ENCODE results near the gene HOXD13.

Gene HOXD13

DNA sequence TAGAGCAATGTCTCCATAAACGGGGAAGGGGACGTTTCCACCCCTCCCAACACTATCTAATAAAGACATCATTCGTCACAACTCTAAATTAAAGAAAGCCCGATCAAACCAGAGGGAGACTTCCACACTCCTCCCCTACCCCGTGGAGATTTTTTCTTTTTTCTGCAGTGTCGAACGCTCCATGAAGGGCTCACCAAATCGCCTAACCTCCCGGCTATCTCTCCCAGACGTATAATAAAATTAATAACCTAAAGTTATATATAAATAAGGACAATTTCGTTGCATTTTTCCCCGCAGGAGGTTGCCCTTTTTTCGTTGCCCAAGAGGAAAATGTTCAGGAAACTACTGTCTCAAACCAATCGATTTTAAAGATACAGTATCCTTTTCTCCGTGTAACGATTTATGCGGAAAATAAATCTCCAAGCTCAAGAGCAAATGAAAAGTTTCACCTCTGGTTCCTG is 11.1 kb upstream of the HOXD13 start:
- no peak for DNase-seq

DNA sequence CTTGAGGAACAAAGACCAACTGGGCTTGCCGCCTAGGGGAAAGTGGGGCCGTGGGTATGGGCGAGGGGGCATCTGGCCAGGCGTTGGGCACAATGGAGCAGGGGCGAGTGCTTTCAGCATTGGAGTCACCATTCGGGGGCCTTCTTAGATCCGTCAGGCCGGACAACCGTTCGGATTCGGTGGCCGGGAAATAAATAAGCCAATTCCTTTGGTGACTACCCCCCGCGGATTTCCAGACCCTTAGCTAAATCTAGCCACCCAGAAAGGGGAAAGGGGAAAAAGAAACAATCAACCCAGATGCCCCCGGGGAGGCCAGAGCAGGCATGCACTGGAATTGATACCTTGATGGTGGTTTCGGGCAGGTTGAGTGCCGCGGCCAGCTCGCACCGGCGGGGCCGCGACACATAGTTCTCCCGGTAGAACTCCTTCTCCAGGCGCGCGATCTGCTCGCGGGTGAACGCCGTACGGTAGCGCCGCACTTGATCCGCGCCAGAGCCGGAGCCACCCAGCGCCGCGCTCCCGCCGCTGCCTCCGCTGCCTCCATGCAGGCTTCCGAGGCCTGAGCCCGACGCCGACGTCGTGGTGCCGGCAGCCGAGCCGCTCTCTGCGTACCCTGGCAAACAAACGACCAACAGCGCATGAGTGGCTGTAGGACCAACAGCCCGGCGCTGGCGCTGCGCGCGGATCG is 10.5 kb upstream of the HOXD13 start:
- no peak for DNase-seq

DNA sequence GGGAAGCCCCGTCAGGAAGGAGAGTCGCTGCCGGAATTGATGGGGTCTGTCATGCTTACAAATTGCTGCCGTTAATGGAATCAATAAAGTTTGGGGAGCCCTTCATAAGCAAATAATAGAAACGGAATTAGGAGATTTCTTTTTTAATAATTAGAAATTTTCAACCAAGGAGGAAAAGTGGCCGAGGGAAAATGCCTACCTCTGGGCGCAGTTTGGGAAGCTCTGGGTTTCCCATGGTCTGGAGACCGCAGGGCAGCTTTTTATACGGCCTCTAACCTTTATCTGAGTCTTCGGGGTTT is 10.0 kb upstream of the HOXD13 start:
- DNase-seq, result no peak

DNA sequence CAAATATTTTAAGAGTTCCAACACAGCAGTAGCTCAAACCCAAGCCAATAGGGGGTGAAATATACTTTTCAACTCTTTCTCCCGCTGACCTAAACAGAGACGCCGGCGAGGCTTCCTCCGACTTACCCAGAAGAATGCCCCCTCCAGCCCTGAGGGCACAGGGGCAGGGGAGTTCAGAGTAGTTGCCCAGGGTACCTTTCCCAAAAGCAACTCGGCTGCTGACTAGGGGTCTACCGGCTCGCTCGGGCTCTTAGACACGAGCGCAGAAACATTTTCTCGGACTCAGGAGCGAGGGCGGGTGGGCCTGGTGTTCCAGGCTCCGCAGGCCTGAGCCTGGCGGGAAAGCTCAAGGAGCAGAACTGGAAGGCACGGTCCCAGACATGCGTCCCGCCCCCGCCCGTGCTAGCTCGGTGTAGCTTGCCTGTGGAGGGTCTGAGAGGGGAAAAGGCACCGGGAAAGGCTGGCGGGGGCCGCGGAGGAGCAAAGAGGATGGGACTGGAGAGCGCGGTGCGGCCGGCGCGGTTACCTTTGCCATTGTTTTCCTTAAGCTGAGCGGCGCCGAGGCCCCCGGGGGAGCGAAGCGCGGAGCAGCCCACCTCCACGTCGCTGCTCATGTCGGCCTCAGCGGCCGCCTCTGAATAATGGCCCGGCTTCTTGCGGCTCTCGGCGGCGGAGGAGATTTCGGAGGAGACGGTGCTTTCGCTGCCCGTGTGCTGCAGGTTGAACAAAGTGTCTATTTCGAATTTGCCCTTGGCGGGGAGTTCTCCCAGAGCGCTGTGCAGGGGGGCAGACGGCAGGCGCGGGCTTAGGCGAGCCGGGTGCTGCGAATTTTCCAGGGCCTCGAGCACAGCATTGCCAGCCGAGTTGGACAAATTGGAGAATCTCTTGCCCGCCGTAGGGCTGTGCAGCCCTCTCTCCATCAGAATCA is 9.4 kb upstream of the HOXD13 start:
- no peak for DNase-seq

DNA sequence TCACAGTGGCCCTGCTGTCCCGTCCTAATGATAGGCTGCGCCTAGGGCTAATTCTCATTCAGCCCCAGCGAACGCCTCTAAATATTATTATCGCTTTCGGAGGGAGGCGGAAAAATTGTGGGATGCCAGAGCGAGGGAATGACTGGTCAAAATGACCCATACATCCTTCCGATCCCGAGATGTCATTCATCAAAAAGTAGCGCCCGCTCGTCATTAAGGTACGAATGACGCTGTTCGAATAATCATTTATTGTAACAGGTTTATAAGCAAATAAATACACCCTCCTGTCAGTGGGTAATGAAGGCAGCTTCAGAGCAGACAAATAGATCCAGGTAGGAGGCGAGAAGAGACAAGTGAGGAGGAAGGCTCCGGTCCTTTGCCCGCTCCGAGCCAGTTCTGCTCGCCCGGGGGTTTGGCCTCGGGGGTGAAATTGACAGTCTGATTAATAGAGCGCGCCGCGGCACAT is 8.7 kb upstream of the HOXD13 start, which contains the start of gene EVX2:
TSS of gene EVX2 (minus strand) at position 167 of the 466 bp plus-strand sequence. CDS start 186 bp downstream, outside the sequence.
- no peak for DNase-seq

DNA sequence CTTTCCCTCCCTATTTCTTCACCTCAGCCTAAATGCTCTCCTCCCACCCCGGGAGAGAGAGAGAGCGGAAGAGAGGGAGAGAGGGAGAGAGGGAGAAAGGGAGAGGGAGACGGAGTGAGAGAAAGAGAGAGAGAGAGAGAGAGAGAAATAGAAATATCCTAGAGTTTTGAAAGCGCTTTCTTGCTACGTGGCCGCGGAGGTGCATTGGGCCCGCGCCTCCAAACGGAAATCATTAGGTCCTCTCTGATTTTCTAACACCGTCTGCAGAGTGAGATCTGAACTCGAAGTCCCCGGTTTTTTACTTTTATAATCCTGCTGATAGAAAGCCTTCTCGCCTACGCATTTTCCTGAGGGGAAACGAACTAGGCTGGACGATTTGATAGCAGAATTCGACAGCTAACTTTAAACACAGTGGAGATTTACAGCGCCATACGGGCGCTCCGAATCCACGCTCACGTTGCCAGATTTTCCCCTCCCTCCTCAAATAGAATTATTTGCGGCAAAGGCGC is 7.9 kb upstream of the HOXD13 start:
- no peak for DNase-seq

DNA sequence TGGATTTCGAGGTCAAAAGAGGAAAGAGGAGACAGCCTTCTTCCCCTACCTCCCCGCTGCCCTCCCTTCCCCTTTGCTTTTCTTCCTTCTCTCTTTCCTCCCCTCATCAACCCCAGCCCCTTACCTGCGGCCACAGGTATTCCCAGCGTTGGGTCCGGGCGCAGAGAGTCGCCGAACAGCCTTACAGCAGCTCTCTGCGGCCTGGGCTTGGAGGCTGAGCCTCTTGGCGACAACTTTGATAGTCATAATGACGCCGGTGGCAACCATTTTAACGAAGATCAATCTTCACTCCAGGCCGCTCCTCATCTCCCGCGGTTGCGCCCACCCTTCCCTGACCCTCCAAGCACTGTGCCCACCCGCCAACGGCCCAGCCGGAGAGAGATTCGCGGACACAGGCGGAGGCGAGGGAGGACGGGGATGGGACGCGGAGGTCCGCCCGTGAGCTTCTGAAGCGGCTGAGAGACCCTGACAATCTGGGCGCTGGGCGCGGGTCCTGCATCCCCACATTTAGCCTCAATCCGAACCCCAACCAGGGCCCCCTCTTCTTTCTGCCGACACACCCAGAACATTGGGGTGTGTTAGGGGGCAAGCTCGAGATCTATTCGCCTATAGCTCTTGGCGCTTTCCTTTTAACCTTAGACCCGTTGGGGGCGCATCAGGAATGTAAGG is 7.3 kb upstream of the HOXD13 start:
- DNase-seq, result no peak

DNA sequence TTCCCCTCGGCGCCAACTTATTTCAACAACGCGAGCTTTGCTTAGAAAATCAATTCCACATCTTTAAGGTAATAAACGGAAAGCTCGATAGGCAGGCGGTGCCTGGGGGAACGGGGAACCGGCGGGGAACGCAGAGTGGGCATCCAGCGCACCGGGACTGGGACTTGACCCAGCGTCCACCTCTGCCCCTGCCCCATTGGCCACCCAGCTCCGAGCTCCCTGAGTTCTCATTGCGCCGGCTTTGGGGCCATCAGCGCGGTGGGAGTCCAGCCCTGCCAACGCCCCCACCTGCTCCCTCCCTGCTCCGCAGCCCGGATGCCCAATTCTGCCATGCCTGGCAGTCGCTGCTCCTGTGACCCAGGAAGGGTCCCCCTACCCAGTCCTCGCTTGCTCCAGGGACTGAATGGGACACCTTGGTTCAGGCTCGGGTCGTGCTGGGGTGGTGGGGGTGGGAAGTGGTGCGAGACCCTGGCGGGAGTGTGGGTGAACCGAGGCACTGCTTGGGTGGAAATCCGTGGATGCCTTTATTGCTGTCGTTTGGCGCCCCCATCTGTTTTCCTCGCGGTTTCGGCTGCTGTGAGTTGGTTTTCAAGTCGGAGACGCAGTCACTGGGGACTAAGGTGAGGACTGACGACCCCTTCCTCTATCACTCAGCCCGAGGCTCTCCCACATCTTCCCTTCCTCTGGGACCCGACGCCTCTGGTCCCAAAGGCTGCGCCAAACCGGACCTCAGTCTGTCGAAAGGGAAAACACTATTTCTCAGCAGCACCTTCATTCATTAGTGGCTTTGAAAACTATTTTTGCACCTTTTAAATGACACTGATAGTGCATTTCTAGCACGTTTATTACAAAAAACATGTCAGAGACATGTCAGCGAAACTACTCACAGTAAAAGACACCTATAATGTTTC is 6.4 kb upstream of the HOXD13 start:
- DNase-seq, result no peak

DNA sequence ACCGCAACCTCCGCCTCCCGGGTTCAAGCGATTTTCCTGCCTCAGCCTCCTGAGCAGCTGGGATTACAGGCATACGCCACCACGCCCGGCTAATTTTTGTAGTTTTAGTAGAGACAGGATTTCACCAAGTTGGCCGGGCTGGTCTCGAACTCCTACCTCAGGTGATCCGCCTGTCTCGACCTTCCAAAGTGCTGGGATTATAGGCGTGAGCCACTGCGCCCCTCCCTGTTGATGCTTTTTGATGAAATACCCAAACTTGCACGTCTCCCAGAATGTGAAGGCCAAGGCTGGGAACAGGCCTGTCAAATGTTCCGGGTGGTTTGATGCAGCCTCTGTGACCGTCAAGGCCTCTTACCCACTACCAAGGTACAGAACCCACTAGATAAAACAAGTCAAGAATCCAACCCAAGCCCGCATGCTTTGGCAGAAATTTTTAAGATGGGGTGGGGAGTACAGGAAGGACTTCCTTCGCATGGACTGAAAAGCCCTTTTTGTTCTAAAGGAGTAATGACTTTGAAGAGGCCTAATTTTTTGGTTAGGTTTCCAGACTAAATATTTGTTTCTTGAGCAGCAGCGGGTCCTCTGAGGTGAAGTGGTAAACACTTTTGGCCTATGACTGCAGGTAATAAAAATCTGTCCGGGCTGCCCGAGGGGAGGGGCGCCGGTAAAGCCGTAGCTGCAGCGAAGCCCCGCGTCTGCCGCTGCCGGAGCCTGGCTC is 5.0 kb upstream of the HOXD13 start:
- no peak for DNase-seq

DNA sequence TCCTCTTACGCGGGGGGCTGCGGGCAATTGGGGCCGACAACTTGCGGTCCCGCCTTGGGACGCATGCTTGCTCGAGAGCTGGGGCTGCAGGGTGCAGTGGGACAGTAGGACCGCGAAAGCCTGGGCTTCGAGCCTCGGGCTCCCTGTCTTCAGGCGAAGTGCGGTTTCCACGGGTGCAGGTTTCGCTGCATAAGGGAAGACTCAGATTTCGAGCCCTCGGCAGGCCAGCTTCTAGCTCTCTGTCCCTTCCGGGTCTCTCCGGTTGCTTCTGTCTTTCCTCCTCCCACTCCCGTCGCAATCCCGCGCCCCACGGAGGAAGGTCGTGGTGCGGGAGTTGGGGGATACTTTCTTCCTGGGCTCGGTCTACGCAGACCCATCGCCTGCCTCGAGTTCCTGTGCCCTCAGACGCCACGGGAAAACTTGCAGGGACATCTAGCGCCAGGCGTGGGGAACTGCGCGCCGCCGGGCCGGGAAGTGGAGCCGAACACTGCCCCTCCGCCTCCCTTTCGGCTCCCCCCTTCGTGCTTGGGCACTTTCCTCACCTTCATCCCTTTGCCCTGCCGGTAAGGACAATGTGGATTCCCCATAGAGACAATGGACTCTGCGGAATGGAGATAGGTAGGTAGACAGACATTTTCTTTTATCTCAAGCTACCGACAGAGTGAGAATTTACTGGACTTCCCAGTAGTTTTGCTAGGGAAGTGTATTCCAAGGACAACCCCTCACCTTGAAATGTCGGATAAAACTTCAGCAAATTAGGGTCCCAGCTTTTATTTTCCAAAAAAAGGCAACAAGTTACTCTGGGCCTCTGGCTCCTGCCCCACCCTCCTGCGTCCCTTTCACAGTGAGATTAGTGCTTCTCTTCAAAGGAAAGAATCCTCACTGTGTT is 4.2 kb upstream of the HOXD13 start:
- DNase-seq, result no peak

DNA sequence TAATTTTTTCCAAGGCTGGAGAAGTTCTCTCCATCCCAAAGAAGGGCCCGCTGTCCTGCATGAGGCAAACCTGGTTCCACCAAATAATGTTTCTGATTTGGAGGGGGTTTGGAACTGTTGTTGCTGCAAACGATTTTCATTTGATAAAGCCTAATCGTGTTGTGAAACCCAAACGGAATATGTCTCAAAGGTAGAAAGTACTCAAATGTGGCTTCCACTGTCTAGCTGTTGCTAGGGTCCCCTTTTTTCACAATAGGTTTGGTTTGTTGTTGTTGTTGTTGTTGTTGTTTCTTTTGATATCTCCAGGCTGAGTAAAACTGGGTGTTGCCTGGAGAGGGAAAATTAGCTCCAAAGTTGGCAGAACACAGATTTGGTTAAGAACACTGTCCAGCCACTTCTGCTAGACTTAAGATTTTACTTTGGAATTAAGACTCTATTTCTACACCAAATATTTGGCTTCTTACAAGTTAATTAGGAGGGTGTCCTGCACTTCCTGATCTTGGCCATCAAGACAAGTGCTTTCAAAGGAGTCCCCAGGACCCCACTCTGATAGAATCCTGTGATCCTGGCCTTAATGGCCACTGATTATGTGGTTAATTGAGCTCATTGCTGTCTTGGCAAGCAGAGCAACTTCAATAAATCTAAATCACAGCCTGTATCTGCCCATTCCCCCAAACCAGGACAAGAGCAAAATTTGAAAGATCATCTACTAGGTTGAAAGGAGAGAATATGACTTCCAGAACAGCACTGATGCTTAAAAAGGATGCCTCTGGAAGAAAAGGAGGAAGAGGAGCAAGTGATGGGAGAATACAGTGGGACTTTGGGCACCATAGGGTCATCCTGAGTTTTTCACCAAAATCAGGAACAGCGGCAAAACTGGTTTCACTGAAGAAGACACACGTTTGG is 3.3 kb upstream of the HOXD13 start:
- DNase-seq, result no peak

DNA sequence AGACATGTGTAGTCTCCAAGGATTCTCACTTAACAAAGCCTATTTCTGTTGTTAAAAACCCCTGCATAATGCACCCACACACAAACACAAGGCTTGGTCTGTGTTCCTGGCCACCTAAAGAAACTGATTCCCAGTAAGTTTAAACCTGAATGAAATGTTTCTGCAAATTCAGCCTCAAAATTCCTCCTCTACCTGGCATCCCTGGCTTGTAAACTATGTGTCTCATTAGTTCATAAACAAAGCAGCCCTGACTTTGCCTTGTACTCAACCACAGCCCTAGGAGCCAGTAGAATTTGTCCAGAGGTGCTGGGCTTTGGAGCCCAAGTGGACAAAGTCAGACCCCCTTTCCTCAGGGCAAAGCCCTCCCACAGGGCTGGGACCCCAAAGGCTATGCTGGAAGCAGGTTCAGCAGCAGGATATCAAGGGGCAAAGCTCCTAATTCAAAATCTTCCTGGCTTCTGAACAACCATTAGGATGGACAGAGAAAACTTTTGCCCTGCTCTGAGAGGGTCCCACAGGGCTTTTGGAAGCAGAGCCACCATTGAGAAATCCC is 2.6 kb upstream of the HOXD13 start:
- DNase-seq, result no peak

DNA sequence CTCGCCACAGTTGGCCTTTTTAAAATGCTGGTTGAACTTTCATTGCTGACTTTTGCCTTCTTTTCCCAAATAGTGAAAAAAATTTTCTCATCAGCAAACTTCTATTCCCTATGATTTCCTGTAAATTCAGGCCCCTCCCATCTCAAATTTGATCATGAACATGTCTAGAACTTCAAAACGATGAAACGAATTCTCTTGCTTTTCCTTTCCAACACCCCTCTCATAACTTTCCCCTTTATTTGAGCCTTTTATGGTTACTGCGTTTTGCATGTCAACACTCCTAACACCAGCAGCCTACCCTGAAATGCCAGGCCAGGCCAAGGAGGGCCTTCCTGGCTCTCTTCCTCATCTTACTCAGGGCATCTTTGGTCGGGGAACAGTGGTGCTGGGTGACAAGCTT is 1.7 kb upstream of the HOXD13 start:
- DNase-seq, result no peak

DNA sequence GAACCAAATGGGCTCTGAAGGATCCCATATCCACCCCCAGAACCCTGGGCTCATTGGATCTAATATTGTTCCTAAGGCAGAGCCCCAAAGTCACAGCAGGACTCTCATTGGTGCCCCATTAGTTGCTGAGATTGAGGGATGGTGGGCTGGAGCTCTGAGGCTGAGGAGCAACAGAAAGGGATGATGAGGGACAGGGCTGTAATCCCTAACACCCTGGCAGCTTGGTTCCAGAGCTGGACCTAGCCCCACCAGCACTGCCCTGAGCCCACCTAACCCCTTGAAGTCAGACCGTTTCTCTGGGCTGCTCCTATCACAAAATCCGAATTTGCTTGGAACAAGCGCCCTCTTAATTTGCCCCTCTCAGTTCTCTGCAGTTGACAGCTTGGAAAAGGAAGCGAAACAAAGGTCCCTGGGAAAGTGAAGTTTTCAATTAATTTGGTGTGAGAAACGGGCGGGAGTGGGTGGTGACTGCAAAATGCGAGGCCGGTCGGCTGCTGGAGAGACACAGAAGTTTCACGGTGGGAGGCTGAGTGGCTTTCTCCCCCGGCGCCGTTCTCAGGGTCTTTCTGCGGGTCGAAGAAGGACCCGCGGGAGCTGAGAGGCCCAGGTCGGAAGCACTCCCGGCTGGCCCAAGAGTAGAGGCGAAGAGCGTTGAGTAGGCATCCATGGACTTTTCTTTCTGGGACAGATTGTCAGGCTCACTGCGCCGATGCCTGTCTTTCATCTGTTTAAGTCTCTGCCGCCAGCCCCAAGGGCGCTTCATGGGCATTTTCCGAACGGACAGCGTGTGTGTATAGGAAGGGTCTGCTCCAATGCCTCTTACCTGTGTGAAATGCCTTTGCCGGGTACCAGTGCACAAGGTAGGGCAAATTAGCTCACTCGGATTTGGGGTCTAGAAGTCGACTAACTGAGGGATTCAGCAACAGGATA is 927 bp upstream of the HOXD13 start:
- DNase-seq, result no peak

DNA sequence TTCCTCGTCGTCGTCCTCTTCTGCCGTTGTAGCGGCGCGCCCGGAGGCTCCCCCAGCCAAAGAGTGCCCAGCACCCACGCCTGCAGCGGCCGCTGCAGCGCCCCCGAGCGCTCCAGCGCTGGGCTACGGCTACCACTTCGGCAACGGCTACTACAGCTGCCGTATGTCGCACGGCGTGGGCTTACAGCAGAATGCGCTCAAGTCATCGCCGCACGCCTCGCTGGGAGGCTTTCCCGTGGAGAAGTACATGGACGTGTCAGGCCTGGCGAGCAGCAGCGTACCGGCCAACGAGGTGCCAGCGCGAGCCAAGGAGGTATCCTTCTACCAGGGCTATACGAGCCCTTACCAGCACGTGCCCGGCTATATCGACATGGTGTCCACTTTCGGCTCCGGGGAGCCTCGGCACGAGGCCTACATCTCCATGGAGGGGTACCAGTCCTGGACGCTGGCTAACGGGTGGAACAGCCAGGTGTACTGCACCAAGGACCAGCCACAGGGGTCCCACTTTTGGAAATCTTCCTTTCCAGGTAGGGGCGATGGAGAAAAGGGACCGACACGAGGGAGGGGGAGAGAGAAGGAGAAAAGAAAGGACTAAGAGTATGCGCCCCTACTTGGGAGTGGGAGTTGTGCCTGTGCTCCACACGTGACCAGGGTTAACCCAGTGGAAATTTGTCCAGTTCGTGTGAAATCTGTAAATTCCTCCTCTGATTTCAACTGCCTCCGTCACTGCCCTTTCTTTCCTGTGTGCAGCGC is 800 bp downstream of the HOXD13 start:
- no peak for DNase-seq

DNA sequence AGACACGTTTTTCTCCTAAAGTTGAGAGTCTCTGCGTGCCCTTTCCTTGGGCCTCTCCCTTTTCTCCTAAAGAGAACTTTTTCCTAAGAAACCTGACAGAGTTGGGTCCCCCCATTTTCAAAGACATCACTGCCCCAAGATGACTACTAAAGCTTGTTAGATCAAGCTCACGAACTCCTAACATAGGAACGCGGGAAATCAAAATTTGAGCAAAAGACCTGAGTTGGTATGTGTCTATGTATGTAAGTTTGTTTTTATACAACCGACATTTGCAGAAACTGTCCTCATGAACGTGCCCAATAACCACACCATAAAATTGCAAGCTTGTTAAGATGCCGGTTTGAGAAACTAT is 1.4 kb downstream of the HOXD13 start:
- no peak for DNase-seq

DNA sequence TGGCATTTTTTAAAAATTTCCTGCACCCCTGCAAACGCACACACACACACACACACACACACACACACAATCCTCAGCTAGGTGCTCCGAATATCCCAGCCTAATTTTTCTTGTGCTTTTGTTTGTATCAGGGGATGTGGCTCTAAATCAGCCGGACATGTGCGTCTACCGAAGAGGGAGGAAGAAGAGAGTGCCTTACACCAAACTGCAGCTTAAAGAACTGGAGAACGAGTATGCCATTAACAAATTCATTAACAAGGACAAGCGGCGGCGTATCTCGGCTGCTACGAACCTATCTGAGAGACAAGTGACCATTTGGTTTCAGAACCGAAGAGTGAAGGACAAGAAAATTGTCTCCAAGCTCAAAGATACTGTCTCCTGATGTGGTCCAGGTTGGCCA is 1.8 kb downstream of the HOXD13 start:
- no peak for DNase-seq

Data from activated gamma-delta T cell (primary cell).